ENCODE results near the gene HOXA4.

DNA sequence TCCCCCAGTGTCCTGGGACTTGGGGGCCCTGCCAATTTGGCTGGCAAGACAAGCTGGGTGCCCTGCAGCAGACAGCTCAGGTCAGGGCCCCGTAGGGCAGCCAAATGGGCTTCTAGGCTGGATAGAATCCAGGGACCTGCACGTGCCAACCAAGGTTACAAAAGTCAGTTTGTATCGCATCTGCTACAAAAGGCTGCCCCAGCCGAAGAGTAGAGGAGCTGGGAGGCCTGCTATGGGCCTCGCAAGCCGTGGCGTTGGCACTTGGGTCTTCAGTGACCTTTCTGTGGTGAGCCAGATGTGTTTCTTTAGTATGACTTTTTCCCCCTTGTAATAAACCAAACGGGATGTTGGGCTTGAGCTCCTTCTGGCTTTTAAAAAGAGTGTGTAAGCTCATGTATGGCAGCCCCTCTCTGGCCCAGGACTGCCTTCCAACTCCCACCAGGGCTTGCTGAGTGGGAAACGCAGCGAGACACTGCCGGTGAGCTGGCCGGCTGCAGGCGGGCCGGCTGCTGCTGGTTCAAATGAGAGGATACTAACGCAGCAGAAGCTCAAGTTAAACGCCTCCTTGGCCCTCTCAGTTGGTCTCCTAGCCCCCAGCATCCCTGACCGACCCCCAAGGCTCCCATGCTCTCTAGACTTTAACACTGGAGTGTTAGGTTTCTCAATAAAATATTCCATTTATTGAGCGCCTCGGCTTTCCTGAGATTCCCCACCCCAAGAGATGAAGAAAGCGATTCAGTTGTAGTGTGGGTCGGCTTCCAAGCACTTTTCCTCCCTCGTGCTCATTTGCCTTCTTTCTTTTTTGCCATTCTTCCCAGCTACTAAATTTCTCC, 46.6 kb upstream of the HOXA4 start:
- TF ChIP-seq CTCF (IDR thresholded peaks at IDR 0.05; ENCODE audit: low read depth, low read length, poor library complexity, severe bottlenecking) (no peak), EZH2phosphoT487 (IDR thresholded peaks at IDR 0.05; ENCODE audit: borderline replicate concordance, low read length) (no peak)

All from DOHH2 (cell line).